Measurements from ENCODE around the gene ERCC6. TPM values are rescaled to one million over a fixed set of nuclear protein-coding genes. Genes with fewer than 3 reads are reported as not detected.

Gene ERCC6
- total and polyA plus RNA-seq, 3 donors from 2014 or later, result 19.4 to 20.1 (median 19.6) TPM

GRCh38 chr10:49486738-49487137, 52.2 kb downstream of the ERCC6 start:
- Histone ChIP-seq H3K36me3 (ENCODE audit: low read depth, missing control alignments) (no peaks in the 10 kb centered on the region), H3K27ac (no peak overlapping the region), H3K9me3 (no peaks in the 10 kb centered on the region), H3K4me1 (no peaks in the 10 kb centered on the region), H3K27me3 (no peaks in the 10 kb centered on the region), H3K4me3 (no peak overlapping the region)
- TF ChIP-seq CTCF (IDR thresholded peaks at IDR 0.05), result no peak
- TF ChIP-seq POLR2A (IDR thresholded peaks at IDR 0.05), result no peak
- 88 to 96% methylated on average over 1 of the region's 1 CpG for WGBS, 2 donors
- DNase-seq, result no peak
- intact Hi-C loops (cut with DNase I; ENCODE audit: low total_unique reads), result no loop called here

- Histone ChIP-seq H3K9me3 (no peaks in the 10 kb centered on the region), H3K4me3 (no peak overlapping the region), H3K27me3 (no peaks in the 10 kb centered on the region), H3K27ac (no peak overlapping the region), H3K4me1 (no peaks in the 10 kb centered on the region), H3K36me3 (ENCODE audit: low read depth, missing control alignments) (no peaks in the 10 kb centered on the region)
- 93 to 94% methylated on average over 1 of the region's 1 CpG for WGBS, 2 donors
- intact Hi-C loops (cut with DNase I; ENCODE audit: low total_unique reads), result no loop called here
- no peak for DNase-seq
- no peak for TF ChIP-seq POLR2A (IDR thresholded peaks at IDR 0.05)
- no peak for TF ChIP-seq CTCF (IDR thresholded peaks at IDR 0.05)
These were observed 52.9 kb downstream of the ERCC6 start for GRCh38 chr10:49486009-49486408.

- WGBS, 2 donors, result 93 to 94% methylated on average over 6 of the region's 6 CpGs
These were observed 54.3 kb downstream of the ERCC6 start for GRCh38 chr10:49484486-49485235.

GRCh38 chr10:49478819-49479218, 60.1 kb downstream of the ERCC6 start:
- no peak for DNase-seq
- H3K9me3 ChIP-seq, result no peaks in the 10 kb centered on the region
- intact Hi-C loops (cut with DNase I; ENCODE audit: low total_unique reads), result no loop called here
- no peaks in the 10 kb centered on the region for H3K27me3 ChIP-seq
- 90 to 93% methylated on average over 3 of the region's 3 CpGs for WGBS, 2 donors
- TF ChIP-seq POLR2A (IDR thresholded peaks at IDR 0.05), result no peak
- TF ChIP-seq CTCF (IDR thresholded peaks at IDR 0.05), result no peak
- no peak overlapping the region for H3K4me3 ChIP-seq
- H3K36me3 ChIP-seq (ENCODE audit: low read depth, missing control alignments), result no peaks in the 10 kb centered on the region
- H3K27ac ChIP-seq, result no peak overlapping the region
- H3K4me1 ChIP-seq, result no peaks in the 10 kb centered on the region

More at GRCh38 chr10:49484486-49485235, 54.3 kb downstream of the ERCC6 start:
- Histone ChIP-seq H3K4me1 (no peaks in the 10 kb centered on the region), H3K9me3 (no peaks in the 10 kb centered on the region), H3K27me3 (no peaks in the 10 kb centered on the region), H3K4me3 (no peak overlapping the region), H3K36me3 (ENCODE audit: low read depth, missing control alignments) (no peaks in the 10 kb centered on the region), H3K27ac (no peak overlapping the region)
- intact Hi-C loops (cut with DNase I; ENCODE audit: low total_unique reads), result no loop called here
- TF ChIP-seq POLR2A (IDR thresholded peaks at IDR 0.05) (no peak), CTCF (IDR thresholded peaks at IDR 0.05) (no peak)
- DNase-seq, result no peak

- no peak for TF ChIP-seq CTCF (IDR thresholded peaks at IDR 0.05)
- no peak for TF ChIP-seq POLR2A (IDR thresholded peaks at IDR 0.05)
- Histone ChIP-seq H3K4me3 (no peak overlapping the region), H3K27ac (no peak overlapping the region), H3K4me1 (no peaks in the 10 kb centered on the region), H3K36me3 (ENCODE audit: low read depth, missing control alignments) (no peaks in the 10 kb centered on the region), H3K27me3 (no peaks in the 10 kb centered on the region), H3K9me3 (no peaks in the 10 kb centered on the region)
- 78 to 94% methylated on average over 3 of the region's 3 CpGs for WGBS, 2 donors
- intact Hi-C loops (cut with DNase I; ENCODE audit: low total_unique reads), result no loop called here
- DNase-seq, result no peak
These were observed 64.0 kb downstream of the ERCC6 start for GRCh38 chr10:49474901-49475300.

Data from testis (tissue), 3 donors.